HL-60 (cell line): ENCODE measurements around the gene S100A7.

Experiments used
- DNase-seq, 2 experiments: peaks; one replicate each; pipeline ENCODE4 v3.0.0-alpha.2; 2010 to 2020; ENCODE audit warnings: low read depth in 1 of 2, low spot score in 1 of 2
- H3K27ac ChIP-seq: fragments of 250-450 bp; sonication (Bioruptor Pico); replicated peaks from 2 replicates; pipeline ENCODE4 v1.5.1; 2020; ENCODE audit warnings: mild to moderate bottlenecking, moderate library complexity
- H3K27me3 ChIP-seq: fragments of 250-450 bp; sonication (Bioruptor Pico); 2 replicates; pipeline ENCODE4 v1.5.1; 2021; ENCODE audit warnings: mild to moderate bottlenecking, moderate library complexity; ENCODE audit not compliant: insufficient read depth, poor library complexity, severe bottlenecking
- H3K4me3 ChIP-seq: replicated peaks from 2 replicates; pipeline ENCODE4 v1.5.1; 2011; ENCODE audit warnings: mild to moderate bottlenecking, control low read depth, low read length; ENCODE audit not compliant: insufficient read depth
- CTCF ChIP-seq: IDR thresholded peaks from one replicate; pipeline ENCODE4 v1.5.1; 2011; ENCODE audit warnings: low read length, control low read depth, inconsistent platforms; ENCODE audit not compliant: insufficient read depth
- GABPA ChIP-seq: IDR thresholded peaks from 2 replicates; pipeline ENCODE4 v1.6.1; 2012; ENCODE audit warnings: low read depth
- POLR2AphosphoS5 ChIP-seq: IDR thresholded peaks from 2 replicates; pipeline ENCODE4 v1.6.1; 2012; ENCODE audit warnings: low read depth
- SPI1 ChIP-seq: IDR thresholded peaks from 2 replicates; pipeline ENCODE4 v1.6.1; 2012; ENCODE audit warnings: low read depth, mild to moderate bottlenecking, borderline replicate concordance
- TF ChIP-seq, protein P1 (sequence below): IDR thresholded peaks from 2 replicates; pipeline ENCODE4 v1.6.1; 2012; ENCODE audit warnings: low read depth; ENCODE audit not compliant: insufficient replicate concordance

The S100A7 gene

DNA sequence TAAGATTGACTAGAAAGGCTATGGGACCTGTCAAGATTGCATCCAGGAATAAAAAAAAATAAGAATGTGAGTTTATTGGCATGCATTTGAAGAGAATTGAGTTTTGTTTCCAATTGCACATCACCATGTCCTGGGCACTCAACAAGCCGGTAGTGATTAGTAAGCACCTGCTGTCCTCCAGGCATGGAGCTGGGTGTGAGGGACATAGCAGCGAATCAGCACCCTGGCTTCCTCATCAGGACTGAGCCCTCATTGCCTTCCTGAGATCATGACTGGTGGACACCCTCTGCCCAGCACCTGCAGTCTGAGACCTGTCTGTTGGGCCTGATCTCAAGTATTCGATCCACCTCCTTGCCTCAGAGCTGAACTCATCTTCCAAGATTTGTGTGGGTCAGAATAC is 48.6 kb upstream of the S100A7 start:
- TF ChIP-seq, protein P1, sequence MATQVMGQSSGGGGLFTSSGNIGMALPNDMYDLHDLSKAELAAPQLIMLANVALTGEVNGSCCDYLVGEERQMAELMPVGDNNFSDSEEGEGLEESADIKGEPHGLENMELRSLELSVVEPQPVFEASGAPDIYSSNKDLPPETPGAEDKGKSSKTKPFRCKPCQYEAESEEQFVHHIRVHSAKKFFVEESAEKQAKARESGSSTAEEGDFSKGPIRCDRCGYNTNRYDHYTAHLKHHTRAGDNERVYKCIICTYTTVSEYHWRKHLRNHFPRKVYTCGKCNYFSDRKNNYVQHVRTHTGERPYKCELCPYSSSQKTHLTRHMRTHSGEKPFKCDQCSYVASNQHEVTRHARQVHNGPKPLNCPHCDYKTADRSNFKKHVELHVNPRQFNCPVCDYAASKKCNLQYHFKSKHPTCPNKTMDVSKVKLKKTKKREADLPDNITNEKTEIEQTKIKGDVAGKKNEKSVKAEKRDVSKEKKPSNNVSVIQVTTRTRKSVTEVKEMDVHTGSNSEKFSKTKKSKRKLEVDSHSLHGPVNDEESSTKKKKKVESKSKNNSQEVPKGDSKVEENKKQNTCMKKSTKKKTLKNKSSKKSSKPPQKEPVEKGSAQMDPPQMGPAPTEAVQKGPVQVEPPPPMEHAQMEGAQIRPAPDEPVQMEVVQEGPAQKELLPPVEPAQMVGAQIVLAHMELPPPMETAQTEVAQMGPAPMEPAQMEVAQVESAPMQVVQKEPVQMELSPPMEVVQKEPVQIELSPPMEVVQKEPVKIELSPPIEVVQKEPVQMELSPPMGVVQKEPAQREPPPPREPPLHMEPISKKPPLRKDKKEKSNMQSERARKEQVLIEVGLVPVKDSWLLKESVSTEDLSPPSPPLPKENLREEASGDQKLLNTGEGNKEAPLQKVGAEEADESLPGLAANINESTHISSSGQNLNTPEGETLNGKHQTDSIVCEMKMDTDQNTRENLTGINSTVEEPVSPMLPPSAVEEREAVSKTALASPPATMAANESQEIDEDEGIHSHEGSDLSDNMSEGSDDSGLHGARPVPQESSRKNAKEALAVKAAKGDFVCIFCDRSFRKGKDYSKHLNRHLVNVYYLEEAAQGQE, result no peak
- TF ChIP-seq SPI1 (no peak), POLR2AphosphoS5 (no peak), GABPA (no peak), CTCF (no peak)
- no peak for DNase-seq
- Histone ChIP-seq H3K27ac (no peak overlapping the region), H3K27me3 (no peaks in the 10 kb centered on the region), H3K4me3 (no peak overlapping the region)

DNA sequence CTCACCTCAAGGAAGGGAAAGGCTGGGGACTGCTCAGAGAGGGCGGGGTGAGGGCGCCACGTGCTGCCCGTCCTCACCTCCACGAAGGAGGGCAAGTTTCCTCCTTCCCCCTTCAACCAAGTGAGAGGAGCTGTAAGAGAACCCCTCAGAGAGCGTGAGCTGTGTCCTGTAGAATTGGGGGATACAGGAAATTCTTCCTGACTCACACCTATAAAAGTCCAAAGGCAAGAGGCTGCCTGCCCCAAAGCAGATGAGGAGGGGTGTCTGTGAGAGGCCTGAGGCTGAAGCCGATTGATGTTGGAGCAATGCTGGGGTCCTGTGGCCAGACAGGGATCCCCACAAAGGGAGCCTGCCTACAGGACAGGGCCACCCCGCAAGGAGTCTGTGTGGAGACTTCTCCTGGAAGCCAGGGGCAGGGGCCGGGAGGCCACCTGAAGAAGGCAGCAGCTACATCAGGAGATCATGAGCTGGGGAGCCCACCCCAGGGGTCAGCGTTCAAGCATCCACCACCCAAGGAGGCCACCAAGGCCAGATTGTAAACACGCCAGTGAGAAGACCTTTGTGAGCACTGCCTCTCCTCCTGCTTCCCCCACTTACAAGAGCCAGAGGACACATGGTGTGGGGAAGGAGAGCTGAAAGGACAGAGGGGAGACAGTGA is 47.6 kb upstream of the S100A7 start:
- no peaks in the 10 kb centered on the region for H3K27me3 ChIP-seq
- no peak overlapping the region for H3K27ac ChIP-seq
- H3K4me3 ChIP-seq, result no peak overlapping the region
- no peak for DNase-seq
- no peak for TF ChIP-seq SPI1
- TF ChIP-seq, protein P1, result no peak
- TF ChIP-seq POLR2AphosphoS5, result no peak

- TF ChIP-seq, protein P1, result no peak
- TF ChIP-seq CTCF (no peak), GABPA (no peak)
- H3K27me3 ChIP-seq, result no peaks in the 10 kb centered on the region
- no peak for DNase-seq
- H3K27ac ChIP-seq, result no peak overlapping the region
- no peak overlapping the region for H3K4me3 ChIP-seq
Observed at GRCh38 chr1:153506831-153507413, 46.5 kb upstream of the S100A7 start.
